ENCODE measurements around the gene PPARG.

DNA sequence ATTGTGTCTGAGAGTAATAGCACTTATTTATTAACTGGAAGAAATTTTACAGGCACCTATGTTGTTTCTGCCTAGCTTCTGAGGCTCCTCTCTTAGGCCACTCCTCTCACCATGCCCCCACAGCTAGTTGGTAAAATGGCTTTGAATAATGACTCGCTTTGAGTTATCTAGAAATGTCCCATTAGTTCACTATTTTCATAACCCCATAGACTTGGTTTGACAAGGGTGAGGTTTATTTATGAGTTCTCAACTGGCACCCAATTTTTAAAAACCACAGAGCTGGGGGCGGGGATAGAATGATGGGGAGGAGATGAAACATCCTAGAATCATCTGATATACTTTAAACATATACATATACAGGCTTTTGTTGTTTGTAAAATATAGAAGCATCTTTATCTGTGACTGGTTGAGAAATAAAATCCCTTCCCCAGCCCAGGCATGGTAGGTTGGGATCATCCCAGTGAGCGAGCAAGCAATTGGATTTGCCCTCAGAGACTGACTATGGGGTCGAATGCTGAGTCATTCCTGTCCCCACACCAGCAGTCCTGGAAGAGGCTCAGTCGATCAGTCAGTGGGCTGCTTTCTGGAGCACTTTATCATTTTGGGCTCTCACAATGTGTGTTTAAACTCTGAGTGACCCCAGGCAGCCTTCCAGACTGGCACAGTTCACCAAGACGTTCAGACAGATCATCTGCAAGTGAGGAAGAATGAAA lies 135.2 kb downstream of the PPARG start:
- TF ChIP-seq, protein P1, sequence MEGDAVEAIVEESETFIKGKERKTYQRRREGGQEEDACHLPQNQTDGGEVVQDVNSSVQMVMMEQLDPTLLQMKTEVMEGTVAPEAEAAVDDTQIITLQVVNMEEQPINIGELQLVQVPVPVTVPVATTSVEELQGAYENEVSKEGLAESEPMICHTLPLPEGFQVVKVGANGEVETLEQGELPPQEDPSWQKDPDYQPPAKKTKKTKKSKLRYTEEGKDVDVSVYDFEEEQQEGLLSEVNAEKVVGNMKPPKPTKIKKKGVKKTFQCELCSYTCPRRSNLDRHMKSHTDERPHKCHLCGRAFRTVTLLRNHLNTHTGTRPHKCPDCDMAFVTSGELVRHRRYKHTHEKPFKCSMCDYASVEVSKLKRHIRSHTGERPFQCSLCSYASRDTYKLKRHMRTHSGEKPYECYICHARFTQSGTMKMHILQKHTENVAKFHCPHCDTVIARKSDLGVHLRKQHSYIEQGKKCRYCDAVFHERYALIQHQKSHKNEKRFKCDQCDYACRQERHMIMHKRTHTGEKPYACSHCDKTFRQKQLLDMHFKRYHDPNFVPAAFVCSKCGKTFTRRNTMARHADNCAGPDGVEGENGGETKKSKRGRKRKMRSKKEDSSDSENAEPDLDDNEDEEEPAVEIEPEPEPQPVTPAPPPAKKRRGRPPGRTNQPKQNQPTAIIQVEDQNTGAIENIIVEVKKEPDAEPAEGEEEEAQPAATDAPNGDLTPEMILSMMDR (IDR thresholded peaks at IDR 0.05), result no peak
- no peak for TF ChIP-seq POLR2A (IDR thresholded peaks at IDR 0.05)

Measured in suprapubic skin (tissue), 3 donors.